Adipocyte (in vitro differentiated cells): ENCODE data around the gene LAX1.

Source experiments
- DNase-seq: peaks from one replicate; pipeline ENCODE4 v3.0.0-alpha.2; 2015; ENCODE audit warnings: low read depth
- H3K27me3 ChIP-seq: replicated peaks from 2 replicates; pipeline ENCODE4 v1.7.0; 2013; ENCODE audit warnings: mild to moderate bottlenecking, low read length, moderate library complexity; ENCODE audit not compliant: control insufficient read depth, insufficient read depth
- H3K36me3 ChIP-seq: 2 replicates; pipeline ENCODE4 v1.7.0; 2013; ENCODE audit warnings: low read length, mild to moderate bottlenecking, moderate library complexity; ENCODE audit not compliant: control insufficient read depth, insufficient read depth, severe bottlenecking
- H3K4me1 ChIP-seq: 2 replicates; pipeline ENCODE4 v1.7.0; 2013; ENCODE audit warnings: mild to moderate bottlenecking, low read length, moderate library complexity; ENCODE audit not compliant: control insufficient read depth, insufficient read depth
- H3K4me3 ChIP-seq: 2 replicates; pipeline ENCODE4 v1.7.0; 2013; ENCODE audit warnings: mild to moderate bottlenecking, low read length, moderate library complexity
- H3K9ac ChIP-seq: 2 replicates; pipeline ENCODE4 v1.7.0; 2013; ENCODE audit warnings: mild to moderate bottlenecking, low read length, moderate library complexity
- H3K9me3 ChIP-seq: 2 replicates; pipeline ENCODE4 v1.7.0; 2013; ENCODE audit warnings: mild to moderate bottlenecking, low read length, moderate library complexity; ENCODE audit not compliant: control insufficient read depth

The LAX1 gene

DNA sequence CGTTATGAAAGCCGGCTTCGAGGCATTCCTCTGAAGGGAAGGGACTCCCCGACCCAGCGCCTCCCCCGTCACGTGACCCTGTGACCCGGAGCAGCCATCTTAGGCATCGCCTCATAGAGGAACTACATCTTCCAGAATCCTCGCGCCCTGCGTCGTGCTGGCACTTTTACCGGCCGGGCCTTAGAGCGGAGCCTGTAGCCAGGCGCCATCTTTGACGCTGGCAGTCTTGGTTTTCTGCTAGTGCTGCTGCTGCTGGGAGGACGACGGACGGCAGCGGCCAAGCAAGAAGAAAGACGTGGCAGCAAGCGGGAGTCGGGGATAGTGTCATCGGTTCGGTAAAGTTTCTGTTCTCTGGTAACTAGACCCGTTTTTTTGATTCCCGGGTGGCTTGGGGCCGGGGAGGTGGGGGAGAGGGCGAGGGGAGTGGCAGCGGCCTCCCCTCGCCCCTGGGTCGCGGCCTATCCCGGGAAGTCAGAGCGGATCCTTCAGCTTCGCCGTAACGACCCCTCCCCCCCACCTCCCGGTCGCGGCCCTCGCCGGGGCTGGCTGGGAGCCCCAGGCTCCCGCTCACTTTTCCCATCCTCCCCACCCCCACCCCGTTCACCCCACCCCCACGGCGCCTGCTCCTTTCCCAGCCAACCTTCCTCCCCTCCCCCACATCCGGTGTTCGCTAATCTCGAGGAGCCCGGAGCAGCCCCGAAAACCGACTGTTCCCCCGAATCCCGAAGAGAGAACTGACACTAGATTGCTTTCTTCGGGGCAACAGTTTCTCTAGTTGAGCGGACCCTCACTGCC lies 30.7 kb downstream of the LAX1 start, which contains the start of the genes ZBED6 and ZC3H11A:
ZBED6 (plus strand) TSS at position 183 of the 795 bp plus-strand sequence. CDS start 1,900 bp downstream, outside the sequence.
ZC3H11A (plus strand) TSS at position 183 of the 795 bp plus-strand sequence. CDS start 21,448 bp downstream, outside the sequence.
- DNase-seq, result peak; percentile 100
- peaks cover 44% of the 10 kb centered on the region for H3K4me1 ChIP-seq
- H3K9ac ChIP-seq, result peak within 1 kb of the TSS; percentile 98
- peaks cover 4% of the 10 kb centered on the region for H3K9me3 ChIP-seq
- H3K36me3 ChIP-seq, result peaks cover 12% of the 10 kb centered on the region
- H3K27me3 ChIP-seq, result no peaks in the 10 kb centered on the region
- peak within 1 kb of the TSS; percentile 85 for H3K4me3 ChIP-seq

DNA sequence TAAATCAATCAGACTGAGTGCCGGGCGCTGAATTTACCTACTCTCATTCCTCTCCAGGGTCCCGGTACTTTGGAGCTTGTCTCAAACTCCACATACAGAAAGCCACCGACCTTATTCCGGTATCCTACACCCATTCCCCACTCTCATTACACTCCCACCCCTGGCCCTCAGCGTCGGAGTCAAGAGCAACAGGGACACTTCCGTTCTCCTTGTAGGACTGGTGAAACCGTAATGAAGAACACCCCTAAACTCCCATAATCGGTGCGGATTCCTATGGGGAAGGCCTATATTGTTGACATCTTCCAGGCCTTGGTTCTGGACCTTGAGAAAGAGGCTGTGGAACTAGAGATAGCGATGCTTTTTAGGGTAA lies 31.2 kb downstream of the LAX1 start:
- peaks cover 4% of the 10 kb centered on the region for H3K9me3 ChIP-seq
- no peaks in the 10 kb centered on the region for H3K27me3 ChIP-seq
- peak overlapping the region; percentile 98 for H3K9ac ChIP-seq
- H3K4me1 ChIP-seq, result peaks cover 49% of the 10 kb centered on the region
- peak overlapping the region; percentile 85 for H3K4me3 ChIP-seq
- H3K36me3 ChIP-seq, result peaks cover 12% of the 10 kb centered on the region
- peak; percentile 64 for DNase-seq

DNA sequence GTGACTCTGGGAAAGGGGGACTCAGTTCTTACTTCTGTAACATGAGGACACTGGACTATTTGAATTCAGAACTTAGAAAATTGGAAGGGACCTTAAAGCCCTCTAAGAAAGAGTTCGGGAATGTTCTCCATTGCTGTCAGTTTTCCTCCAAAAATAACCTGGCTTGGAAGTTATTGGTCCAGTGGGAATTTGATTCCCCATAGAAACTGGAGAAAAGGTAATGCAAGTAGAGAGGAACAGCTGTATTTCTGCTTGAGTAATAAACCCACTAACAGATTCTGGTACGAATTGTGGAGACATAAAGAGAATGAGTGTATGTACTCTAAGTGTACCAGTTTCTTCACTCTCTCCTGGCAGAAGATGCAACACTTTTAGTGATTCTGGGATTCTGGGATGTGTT lies 32.2 kb downstream of the LAX1 start:
- Histone ChIP-seq H3K4me3 (peak overlapping the region; percentile 85), H3K9ac (peak overlapping the region; percentile 98), H3K36me3 (peaks cover 12% of the 10 kb centered on the region), H3K4me1 (peaks cover 57% of the 10 kb centered on the region), H3K9me3 (no peaks in the 10 kb centered on the region), H3K27me3 (no peaks in the 10 kb centered on the region)
- DNase-seq, result no peak

DNA sequence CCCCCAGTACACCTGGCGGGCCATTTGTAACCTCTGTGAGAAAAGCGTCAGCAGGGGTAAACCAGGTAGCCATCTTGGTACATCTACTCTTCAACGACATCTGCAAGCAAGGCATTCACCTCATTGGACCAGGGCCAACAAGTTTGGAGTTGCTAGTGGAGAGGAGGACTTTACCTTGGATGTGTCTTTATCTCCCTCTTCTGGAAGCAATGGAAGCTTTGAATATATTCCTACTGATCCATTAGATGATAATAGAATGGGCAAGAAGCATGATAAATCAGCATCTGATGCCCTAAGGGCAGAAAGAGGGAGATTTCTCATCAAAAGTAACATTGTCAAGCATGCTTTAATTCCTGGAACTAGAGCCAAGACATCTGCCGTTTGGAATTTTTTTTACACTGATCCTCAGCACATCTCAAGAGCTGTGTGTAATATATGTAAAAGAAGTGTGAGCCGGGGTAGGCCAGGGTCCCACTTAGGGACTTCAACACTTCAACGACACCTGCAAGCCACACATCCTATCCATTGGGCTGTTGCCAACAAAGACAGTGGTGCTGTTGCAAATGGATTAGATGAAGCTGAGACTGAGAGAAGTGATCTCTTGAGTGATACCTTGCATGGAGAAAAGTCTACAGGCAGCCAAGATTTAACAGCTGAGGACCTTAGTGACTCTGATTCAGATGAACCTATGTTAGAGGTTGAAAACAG lies 33.1 kb downstream of the LAX1 start:
- H3K36me3 ChIP-seq, result peaks cover 15% of the 10 kb centered on the region

DNA sequence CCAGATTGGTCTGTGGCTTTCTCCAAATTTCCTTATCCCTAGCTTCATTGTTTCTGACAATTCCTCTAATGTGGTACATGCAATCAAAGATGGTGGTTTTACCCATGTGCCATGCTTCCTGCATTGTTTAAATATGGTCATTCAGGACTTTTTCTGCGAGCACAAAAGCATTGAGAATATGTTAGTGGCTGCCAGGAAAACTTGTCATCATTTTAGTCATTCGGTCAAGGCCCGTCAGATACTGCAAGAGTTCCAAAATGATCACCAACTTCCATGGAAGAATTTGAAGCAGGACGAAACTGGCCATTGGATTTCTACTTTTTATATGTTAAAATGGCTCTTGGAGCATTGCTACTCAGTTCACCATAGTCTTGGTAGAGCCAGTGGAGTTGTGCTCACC lies 34.2 kb downstream of the LAX1 start:
- Histone ChIP-seq H3K9me3 (no peaks in the 10 kb centered on the region), H3K9ac (no peak overlapping the region), H3K27me3 (no peaks in the 10 kb centered on the region), H3K4me3 (no peak overlapping the region), H3K36me3 (peaks cover 22% of the 10 kb centered on the region), H3K4me1 (peaks cover 57% of the 10 kb centered on the region)
- DNase-seq, result no peak

More for the DNA sequence above, 33.1 kb downstream of the LAX1 start:
- peak overlapping the region; percentile 85 for H3K4me3 ChIP-seq
- no peaks in the 10 kb centered on the region for H3K9me3 ChIP-seq
- H3K9ac ChIP-seq, result no peak overlapping the region
- H3K4me1 ChIP-seq, result peaks cover 57% of the 10 kb centered on the region
- no peaks in the 10 kb centered on the region for H3K27me3 ChIP-seq
- no peak for DNase-seq

DNA sequence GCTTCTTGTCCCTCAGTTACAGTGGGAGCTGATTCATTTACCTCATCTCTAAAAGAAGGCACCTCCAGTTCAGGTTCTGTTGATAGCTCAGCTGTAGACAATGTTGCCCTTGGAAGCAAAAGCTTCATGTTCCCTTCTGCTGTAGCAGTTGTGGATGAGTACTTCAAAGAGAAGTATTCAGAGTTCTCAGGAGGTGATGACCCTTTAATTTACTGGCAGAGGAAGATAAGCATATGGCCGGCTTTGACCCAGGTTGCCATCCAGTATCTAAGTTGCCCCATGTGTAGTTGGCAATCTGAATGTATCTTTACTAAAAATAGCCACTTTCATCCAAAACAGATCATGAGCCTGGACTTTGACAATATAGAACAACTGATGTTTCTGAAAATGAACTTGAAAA lies 35.0 kb downstream of the LAX1 start:
- Histone ChIP-seq H3K27me3 (no peaks in the 10 kb centered on the region), H3K9ac (no peak overlapping the region), H3K9me3 (no peaks in the 10 kb centered on the region), H3K36me3 (peaks cover 29% of the 10 kb centered on the region), H3K4me1 (peaks cover 55% of the 10 kb centered on the region), H3K4me3 (no peak overlapping the region)
- DNase-seq, result no peak

DNA sequence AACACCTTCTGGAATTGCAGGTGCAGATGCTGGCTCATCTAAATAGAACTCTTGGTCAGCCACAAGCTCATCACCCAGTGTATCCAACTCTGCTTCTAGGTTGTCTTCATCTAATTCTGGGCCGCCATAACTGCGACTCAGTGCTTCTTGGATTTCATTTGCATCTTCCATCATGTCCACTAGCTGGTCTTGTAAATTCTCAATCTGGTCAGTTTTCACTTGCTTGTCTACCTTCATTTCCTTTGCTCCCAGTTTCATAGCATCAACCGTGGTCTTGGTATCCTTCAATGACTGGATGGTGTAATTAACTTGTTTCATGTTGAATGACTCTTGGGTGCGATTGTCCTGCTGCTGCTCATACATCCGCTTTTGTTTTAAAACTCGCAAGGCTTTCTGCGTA lies 40.7 kb downstream of the LAX1 start:
- H3K9me3 ChIP-seq, result no peaks in the 10 kb centered on the region
- no peak overlapping the region for H3K9ac ChIP-seq
- no peaks in the 10 kb centered on the region for H3K27me3 ChIP-seq
- H3K4me3 ChIP-seq, result no peak overlapping the region
- peaks cover 26% of the 10 kb centered on the region for H3K4me1 ChIP-seq
- peaks cover 40% of the 10 kb centered on the region for H3K36me3 ChIP-seq
- DNase-seq, result no peak

DNA sequence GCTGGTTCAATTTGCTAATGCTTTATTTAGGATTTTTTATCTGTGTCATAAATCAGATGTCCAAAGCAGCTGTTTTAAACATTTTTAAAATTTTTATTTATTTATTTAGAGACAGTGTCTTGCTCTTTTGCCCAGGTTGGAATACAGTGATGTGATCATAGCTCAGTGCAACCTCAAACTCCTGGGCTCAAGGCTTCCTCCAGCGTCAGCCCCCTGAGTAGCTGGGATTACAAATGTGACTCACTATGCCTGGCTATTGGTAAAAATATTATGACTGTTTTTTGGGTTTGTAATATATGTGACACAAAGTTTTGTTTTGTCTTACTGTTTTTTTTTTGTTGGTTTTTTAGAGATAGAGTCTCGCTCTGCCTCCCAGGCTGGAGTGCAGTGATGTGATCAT lies 42.2 kb downstream of the LAX1 start:
- no peaks in the 10 kb centered on the region for H3K27me3 ChIP-seq
- no peak overlapping the region for H3K9ac ChIP-seq
- peaks cover 43% of the 10 kb centered on the region for H3K36me3 ChIP-seq
- H3K4me3 ChIP-seq, result no peak overlapping the region
- H3K4me1 ChIP-seq, result peaks cover 17% of the 10 kb centered on the region
- H3K9me3 ChIP-seq, result no peaks in the 10 kb centered on the region
- peak; percentile 63 for DNase-seq

DNA sequence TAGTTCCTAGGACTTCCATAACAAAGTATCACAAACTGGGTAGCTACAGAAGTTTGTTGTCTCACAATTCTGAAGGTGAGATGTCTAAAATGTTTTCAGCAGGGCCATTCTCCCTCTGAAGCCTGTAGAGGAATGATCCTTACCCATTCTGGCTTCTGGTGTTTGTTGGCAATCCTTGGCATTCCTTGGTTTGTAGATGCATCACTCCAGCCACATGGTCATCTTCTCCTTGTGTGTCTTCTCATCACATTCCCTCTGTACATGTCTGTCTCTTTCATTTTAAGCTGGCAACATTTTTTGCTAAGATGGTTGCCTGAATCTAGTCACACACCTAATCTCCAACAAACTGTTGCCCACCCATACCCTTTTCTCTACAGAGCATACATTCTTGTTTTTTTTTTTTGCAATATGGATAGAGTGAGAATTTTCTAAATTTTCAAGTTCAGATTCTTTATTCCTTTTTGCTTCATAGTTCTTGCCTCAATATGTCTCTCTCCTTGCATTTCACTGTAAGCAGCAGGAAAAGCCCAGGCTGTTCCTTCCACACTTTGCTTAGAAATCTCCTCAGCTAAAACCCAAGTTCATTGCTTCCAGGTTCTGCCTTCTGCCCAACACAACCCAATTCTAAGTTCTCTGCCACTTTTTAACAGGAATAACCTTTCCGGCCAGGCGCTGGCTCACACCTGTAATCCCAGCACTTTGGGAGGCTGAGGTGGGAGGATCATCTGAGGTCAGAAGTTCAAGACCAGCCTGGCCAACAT lies 48.8 kb downstream of the LAX1 start:
- Histone ChIP-seq H3K9me3 (no peaks in the 10 kb centered on the region), H3K27me3 (no peaks in the 10 kb centered on the region), H3K4me1 (peaks cover 11% of the 10 kb centered on the region), H3K36me3 (peaks cover 52% of the 10 kb centered on the region), H3K9ac (no peak overlapping the region), H3K4me3 (no peak overlapping the region)
- DNase-seq, result no peak

DNA sequence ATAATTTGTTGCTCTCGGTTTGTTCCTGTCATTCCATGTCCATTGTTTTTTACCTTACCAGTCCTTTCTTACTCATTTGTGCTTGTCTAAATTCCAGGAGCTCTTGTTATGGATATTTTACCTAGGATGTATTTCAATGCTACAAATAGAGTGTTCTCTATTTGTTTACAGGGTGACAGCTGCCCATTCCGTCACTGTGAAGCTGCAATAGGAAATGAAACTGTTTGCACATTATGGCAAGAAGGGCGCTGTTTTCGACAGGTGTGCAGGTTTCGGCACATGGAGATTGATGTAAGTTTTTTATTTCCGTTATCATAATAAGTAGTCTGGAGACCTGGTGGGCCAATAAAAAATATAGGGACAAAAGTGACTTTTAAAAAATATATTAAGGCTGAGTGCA lies 53.4 kb downstream of the LAX1 start:
- Histone ChIP-seq H3K4me3 (no peak overlapping the region), H3K9me3 (no peaks in the 10 kb centered on the region), H3K9ac (no peak overlapping the region), H3K36me3 (peaks cover 90% of the 10 kb centered on the region), H3K4me1 (peaks cover 4% of the 10 kb centered on the region), H3K27me3 (no peaks in the 10 kb centered on the region)
- DNase-seq, result no peak

DNA sequence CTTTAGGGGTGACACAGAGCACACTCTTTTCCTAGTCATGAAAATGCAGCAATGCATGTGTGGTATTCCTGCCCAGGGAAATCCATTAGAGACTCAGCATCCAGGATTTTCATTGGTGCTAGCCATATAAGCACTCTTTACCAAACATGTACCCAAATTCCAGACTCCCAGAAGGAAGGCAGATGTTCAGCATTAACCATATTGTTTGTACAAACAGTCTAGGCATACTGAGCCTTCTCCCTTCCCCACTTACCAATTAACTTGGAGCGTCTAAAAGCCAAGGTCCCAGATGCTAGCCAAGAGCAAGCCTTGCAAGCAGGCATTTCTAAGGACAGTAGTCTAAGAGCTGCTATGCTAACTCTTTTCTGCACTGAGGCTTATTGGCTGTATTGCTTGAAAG lies 58.3 kb downstream of the LAX1 start:
- no peak for DNase-seq

More for the DNA sequence above, 58.3 kb downstream of the LAX1 start:
- Histone ChIP-seq H3K9ac (no peak overlapping the region), H3K9me3 (no peaks in the 10 kb centered on the region), H3K27me3 (no peaks in the 10 kb centered on the region), H3K4me1 (peaks cover 3% of the 10 kb centered on the region), H3K36me3 (peaks cover 86% of the 10 kb centered on the region), H3K4me3 (no peak overlapping the region)
